MM.1S (cell line): ENCODE measurements around the gene CDK5RAP3.

Experiments used
- DNase-seq: peaks from one replicate; pipeline ENCODE4 v3.0.0-alpha.2; 2015
- H2AFZ ChIP-seq: fragments of 300-600 bp; sonication (generic); 2 replicates; pipeline ENCODE4 v1.6.0; 2016; ENCODE audit warnings: antibody characterized with exemption, low read length
- H3F3A ChIP-seq: fragments of 300-600 bp; sonication (generic); 2 replicates; pipeline ENCODE4 v1.6.1; 2016; ENCODE audit warnings: mild to moderate bottlenecking, antibody characterized with exemption, low read length, moderate library complexity, mixed read lengths; ENCODE audit not compliant: insufficient read depth
- H3K27ac ChIP-seq: fragments of 300-600 bp; sonication (generic); 2 replicates; pipeline ENCODE4 v1.5.1; 2016; ENCODE audit warnings: mild to moderate bottlenecking, low read length
- H3K27me3 ChIP-seq: fragments of 300-600 bp; sonication (generic); replicated peaks from 2 replicates; pipeline ENCODE4 v1.6.0; 2016; ENCODE audit warnings: low read length; ENCODE audit not compliant: insufficient read depth
- H3K36me3 ChIP-seq: fragments of 300-600 bp; sonication (generic); replicated peaks from 2 replicates; pipeline ENCODE4 v1.6.1; 2016; ENCODE audit warnings: mild to moderate bottlenecking, low read length, mixed read lengths; ENCODE audit not compliant: insufficient read depth
- H3K4me1 ChIP-seq: fragments of 300-600 bp; sonication (generic); 2 replicates; pipeline ENCODE4 v1.6.1; 2016; ENCODE audit warnings: low read length, mixed read lengths
- H3K4me2 ChIP-seq: fragments of 300-600 bp; sonication (generic); 2 replicates; pipeline ENCODE4 v1.6.0; 2016; ENCODE audit warnings: low read depth, low read length
- H3K4me3 ChIP-seq: fragments of 300-600 bp; sonication (generic); 2 replicates; pipeline ENCODE4 v1.5.1; 2016; ENCODE audit warnings: low read length, mixed read lengths
- H3K79me2 ChIP-seq: fragments of 300-600 bp; sonication (generic); 2 replicates; pipeline ENCODE4 v1.6.1; 2016; ENCODE audit warnings: mixed run types, low read length, mixed read lengths
- H3K9ac ChIP-seq: fragments of 300-600 bp; sonication (generic); 2 replicates; pipeline ENCODE4 v1.6.1; 2016; ENCODE audit warnings: low read length, mixed read lengths
- H3K9me2 ChIP-seq: fragments of 300-600 bp; sonication (generic); replicated peaks from 2 replicates; pipeline ENCODE4 v1.6.1; 2016; ENCODE audit warnings: mild to moderate bottlenecking, low read length, mixed read lengths; ENCODE audit not compliant: insufficient read depth
- H3K9me3 ChIP-seq: fragments of 300-600 bp; sonication (generic); replicated peaks from 2 replicates; pipeline ENCODE4 v1.6.1; 2016; ENCODE audit warnings: mild to moderate bottlenecking, low read length, mixed read lengths; ENCODE audit not compliant: insufficient read depth
- H4K20me1 ChIP-seq: fragments of 300-600 bp; sonication (generic); 2 replicates; pipeline ENCODE4 v1.6.1; 2016; ENCODE audit warnings: mild to moderate bottlenecking, low read length, moderate library complexity, mixed read lengths; ENCODE audit not compliant: insufficient read depth
- EZH2 ChIP-seq: fragments of 300-600 bp; sonication (generic); optimal IDR thresholded peaks from 2 replicates; pipeline ENCODE3; 2017; ENCODE audit warnings: low read depth, mild to moderate bottlenecking, antibody characterized with exemption, low read length, mixed read lengths
- EZH2phosphoT487 ChIP-seq: fragments of 300-600 bp; sonication (generic); IDR thresholded peaks from 2 replicates; pipeline ENCODE4 v1.6.1; 2018; ENCODE audit warnings: antibody characterized with exemption, low read length
- TF ChIP-seq, protein P1 (sequence below): fragments of 300-600 bp; sonication (generic); IDR thresholded peaks from 2 replicates; pipeline ENCODE4 v1.5.1; 2016; ENCODE audit warnings: antibody characterized with exemption, low read length, mixed read lengths

CDK5RAP3 gene

DNA sequence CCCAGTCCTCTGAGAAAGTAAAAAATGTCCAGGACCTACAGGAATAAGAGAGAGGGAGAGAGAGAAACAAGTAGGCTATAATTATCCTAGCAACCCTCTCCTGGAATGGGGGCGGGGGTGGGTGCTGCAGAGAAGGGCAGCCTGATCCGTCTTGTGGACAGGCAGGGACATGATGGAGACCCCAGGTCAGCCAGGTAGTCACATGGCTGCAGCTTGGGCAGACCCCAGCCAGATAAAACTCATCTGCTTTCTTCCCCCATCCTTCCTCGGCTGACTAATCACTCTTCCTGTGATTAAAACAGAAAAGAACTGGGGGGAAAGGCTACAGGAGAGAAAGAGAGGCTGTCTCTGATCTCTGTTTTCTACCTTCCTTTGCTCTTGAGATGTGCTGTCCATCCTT is 34.1 kb downstream of the CDK5RAP3 start:
- Histone ChIP-seq H3K4me2 (no peak overlapping the region), H3K9ac (no peak overlapping the region), H3K27ac (no peak overlapping the region), H3K9me2 (no peaks in the 10 kb centered on the region), H3F3A (no peaks in the 10 kb centered on the region), H3K4me3 (no peak overlapping the region), H2AFZ (no peak overlapping the region), H3K79me2 (no peaks in the 10 kb centered on the region), H3K36me3 (no peaks in the 10 kb centered on the region), H3K4me1 (0 out of 2 replicates have a peak, but pooled peaks cover 5% of the 10 kb centered on the region), H3K9me3 (no peaks in the 10 kb centered on the region), H4K20me1 (no peaks in the 10 kb centered on the region), H3K27me3 (peaks cover 11% of the 10 kb centered on the region; the same call in 1 of the 2 replicates)
- DNase-seq: no peak
- TF ChIP-seq EZH2phosphoT487: no peak
- TF ChIP-seq, protein P1, sequence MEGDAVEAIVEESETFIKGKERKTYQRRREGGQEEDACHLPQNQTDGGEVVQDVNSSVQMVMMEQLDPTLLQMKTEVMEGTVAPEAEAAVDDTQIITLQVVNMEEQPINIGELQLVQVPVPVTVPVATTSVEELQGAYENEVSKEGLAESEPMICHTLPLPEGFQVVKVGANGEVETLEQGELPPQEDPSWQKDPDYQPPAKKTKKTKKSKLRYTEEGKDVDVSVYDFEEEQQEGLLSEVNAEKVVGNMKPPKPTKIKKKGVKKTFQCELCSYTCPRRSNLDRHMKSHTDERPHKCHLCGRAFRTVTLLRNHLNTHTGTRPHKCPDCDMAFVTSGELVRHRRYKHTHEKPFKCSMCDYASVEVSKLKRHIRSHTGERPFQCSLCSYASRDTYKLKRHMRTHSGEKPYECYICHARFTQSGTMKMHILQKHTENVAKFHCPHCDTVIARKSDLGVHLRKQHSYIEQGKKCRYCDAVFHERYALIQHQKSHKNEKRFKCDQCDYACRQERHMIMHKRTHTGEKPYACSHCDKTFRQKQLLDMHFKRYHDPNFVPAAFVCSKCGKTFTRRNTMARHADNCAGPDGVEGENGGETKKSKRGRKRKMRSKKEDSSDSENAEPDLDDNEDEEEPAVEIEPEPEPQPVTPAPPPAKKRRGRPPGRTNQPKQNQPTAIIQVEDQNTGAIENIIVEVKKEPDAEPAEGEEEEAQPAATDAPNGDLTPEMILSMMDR: no peak
- TF ChIP-seq EZH2: no peak

- no peak overlapping the region for H3K4me2 ChIP-seq
- H3K9me3 ChIP-seq: no peaks in the 10 kb centered on the region
- peaks cover 12% of the 10 kb centered on the region; the same call in 1 of the 2 replicates for H3K27me3 ChIP-seq
- H3K9ac ChIP-seq: no peak overlapping the region
- 0 out of 2 replicates have a peak, but pooled peaks cover 5% of the 10 kb centered on the region for H3K4me1 ChIP-seq
- TF ChIP-seq EZH2phosphoT487: no peak
- no peak for TF ChIP-seq EZH2
- TF ChIP-seq, protein P1: no peak
- no peaks in the 10 kb centered on the region for H4K20me1 ChIP-seq
- no peak overlapping the region for H2AFZ ChIP-seq
- no peaks in the 10 kb centered on the region for H3K9me2 ChIP-seq
- no peaks in the 10 kb centered on the region for H3K79me2 ChIP-seq
- no peaks in the 10 kb centered on the region for H3K36me3 ChIP-seq
- H3K4me3 ChIP-seq: no peak overlapping the region
- no peak overlapping the region for H3K27ac ChIP-seq
- DNase-seq: no peak
- no peaks in the 10 kb centered on the region for H3F3A ChIP-seq
Observed at GRCh38 chr17:48006936-48007709, 36.2 kb downstream of the CDK5RAP3 start.

DNA sequence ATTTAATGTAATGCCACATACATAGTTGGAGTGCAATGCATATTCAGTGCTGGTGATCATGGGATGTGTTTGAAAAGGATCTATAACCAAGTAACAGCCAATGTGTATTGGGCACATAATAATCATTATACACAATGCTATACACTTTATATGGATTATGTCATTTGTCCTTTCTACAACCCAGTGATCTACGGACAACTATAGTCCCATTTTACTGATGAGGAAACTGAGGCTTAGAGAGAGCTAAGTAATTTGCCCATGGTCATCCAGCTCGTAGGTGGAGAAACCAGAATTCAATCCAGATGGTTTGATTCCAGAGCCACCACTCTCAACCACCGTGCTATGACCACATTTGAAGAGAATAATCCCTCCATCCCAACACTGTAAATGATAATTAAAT is 39.3 kb downstream of the CDK5RAP3 start:
- no peak overlapping the region for H3K4me3 ChIP-seq
- no peak overlapping the region for H3K27ac ChIP-seq
- H3F3A ChIP-seq: no peaks in the 10 kb centered on the region
- H3K9me2 ChIP-seq: no peaks in the 10 kb centered on the region
- no peak overlapping the region for H2AFZ ChIP-seq
- no peak for DNase-seq
- no peaks in the 10 kb centered on the region for H3K79me2 ChIP-seq
- H3K36me3 ChIP-seq: no peaks in the 10 kb centered on the region
- no peak for TF ChIP-seq EZH2
- TF ChIP-seq, protein P1: no peak
- H3K4me2 ChIP-seq: no peak overlapping the region
- no peaks in the 10 kb centered on the region for H4K20me1 ChIP-seq
- H3K27me3 ChIP-seq: peaks cover 8% of the 10 kb centered on the region; the same call in 1 of the 2 replicates
- no peaks in the 10 kb centered on the region for H3K9me3 ChIP-seq
- H3K9ac ChIP-seq: no peak overlapping the region
- H3K4me1 ChIP-seq: 0 out of 2 replicates have a peak, but pooled peaks cover 4% of the 10 kb centered on the region
